Effector CD8-positive, alpha-beta T cell (primary cell): ENCODE measurements around the gene LPAR4.
"Not testable (repeated sequence)": the region's sequence is repeated elsewhere in the genome, so short reads cannot be mapped to it uniquely, and the experiment has no call there.

ENCODE experiments used
- DNase-seq: peaks from one replicate; lab custom pipeline; 2025; lab: John Stamatoyannopoulos, UW
- total RNA-seq, 4 experiments: gene quantifications; one replicate each; lab custom pipeline; 2026; lab: John Stamatoyannopoulos, UW

The LPAR4 gene
- total RNA-seq = 0 reads per million in 4 experiments

GRCh38 chrX:78747489-78747888, at the start of gene LPAR4:
TSS of gene LPAR4 (plus strand) at chrX:78747720. CDS start at chrX:78754870, 7,150 bp downstream.
- DNase-seq = no peak

GRCh38 chrX:78706071-78706470, 41.4 kb upstream of the LPAR4 start:
- no peak for DNase-seq

GRCh38 chrX:78708262-78708661, 39.3 kb upstream of the LPAR4 start:
- DNase-seq = no peak

- no peak for DNase-seq
Measured at GRCh38 chrX:78708816-78709215, 38.7 kb upstream of the LPAR4 start.

- DNase-seq = no peak
Measured at GRCh38 chrX:78710171-78710570, 37.3 kb upstream of the LPAR4 start.

GRCh38 chrX:78712336-78712735, 35.2 kb upstream of the LPAR4 start:
- no peak for DNase-seq

GRCh38 chrX:78725287-78725686, 22.2 kb upstream of the LPAR4 start:
- no peak for DNase-seq

- DNase-seq = no peak
Measured at GRCh38 chrX:78746496-78746895, 1.0 kb upstream of the LPAR4 start.

- DNase-seq = no peak
Measured at GRCh38 chrX:78747971-78748370, 451 bp downstream of the LPAR4 start.

GRCh38 chrX:78748846-78749245, 1.3 kb downstream of the LPAR4 start:
- DNase-seq = no peak

GRCh38 chrX:78753571-78753970, 6.1 kb downstream of the LPAR4 start:
- no peak for DNase-seq

GRCh38 chrX:78754917-78755316, 7.4 kb downstream of the LPAR4 start:
- no peak for DNase-seq

- DNase-seq = no peak
Measured at GRCh38 chrX:78759081-78759480, 11.6 kb downstream of the LPAR4 start.

GRCh38 chrX:78769101-78769755, 21.7 kb downstream of the LPAR4 start:
- no peak for DNase-seq

GRCh38 chrX:78769946-78770345, 22.4 kb downstream of the LPAR4 start:
- DNase-seq = no peak

GRCh38 chrX:78796916-78797315, 49.4 kb downstream of the LPAR4 start:
- DNase-seq = no peak

GRCh38 chrX:78800114-78800513, 52.6 kb downstream of the LPAR4 start:
- DNase-seq = no peak

- DNase-seq = no peak
Measured at GRCh38 chrX:78800694-78801093, 53.2 kb downstream of the LPAR4 start.

- no peak for DNase-seq
Measured at GRCh38 chrX:78801522-78801921, 54.0 kb downstream of the LPAR4 start.

- not testable (repeated sequence) for DNase-seq
Measured at GRCh38 chrX:78802526-78802925, 55.0 kb downstream of the LPAR4 start.
